T-helper 22 cell (primary cell): ENCODE data around the gene COL15A1.
"Not testable (repeated sequence)": the region's sequence is repeated elsewhere in the genome, so short reads cannot be mapped to it uniquely, and the experiment has no call there.

Source experiments
- DNase-seq: peaks from one replicate; pipeline ENCODE4 v3.0.0-alpha.2; 2020; ENCODE audit warnings: low read depth

The COL15A1 gene

GRCh38 chr9:99079542-99079941, 135.8 kb downstream of the COL15A1 start:
- no peak for DNase-seq

GRCh38 chr9:99083051-99083450, 139.3 kb downstream of the COL15A1 start:
- no peak for DNase-seq

- DNase-seq = no peak
Observed at GRCh38 chr9:99085949-99086948, 142.5 kb downstream of the COL15A1 start.

- DNase-seq = no peak
Observed at GRCh38 chr9:99087462-99087861, 143.8 kb downstream of the COL15A1 start.

GRCh38 chr9:99090336-99091130, 146.8 kb downstream of the COL15A1 start:
- DNase-seq = no peak

- no peak for DNase-seq
Observed at GRCh38 chr9:99092643-99093491, 149.2 kb downstream of the COL15A1 start.

- DNase-seq = no peak
Observed at GRCh38 chr9:99093492-99093791, 149.7 kb downstream of the COL15A1 start.

- no peak for DNase-seq
Observed at GRCh38 chr9:99095565-99095964, 151.9 kb downstream of the COL15A1 start.

GRCh38 chr9:99096409-99096808, 152.7 kb downstream of the COL15A1 start:
- no peak for DNase-seq

GRCh38 chr9:99099806-99100585, 156.3 kb downstream of the COL15A1 start:
- not testable (repeated sequence) for DNase-seq

GRCh38 chr9:99101271-99101670, 157.6 kb downstream of the COL15A1 start:
- DNase-seq = no peak

GRCh38 chr9:99101812-99102211, 158.1 kb downstream of the COL15A1 start:
- DNase-seq = no peak

GRCh38 chr9:99103054-99103895, 159.6 kb downstream of the COL15A1 start:
- no peak for DNase-seq

GRCh38 chr9:99103901-99104458, 160.3 kb downstream of the COL15A1 start:
- no peak for DNase-seq

GRCh38 chr9:99104459-99105151, 160.9 kb downstream of the COL15A1 start, which contains the start of gene TGFBR1:
TGFBR1 (plus strand) TSS chr9:99105113; CDS start chr9:99105206, 93 bp downstream.
- peak; percentile 88 for DNase-seq

- DNase-seq = peak; percentile 30
Observed at GRCh38 chr9:99105152-99106043, 161.7 kb downstream of the COL15A1 start.

GRCh38 chr9:99106044-99106375, 162.3 kb downstream of the COL15A1 start:
- no peak for DNase-seq

GRCh38 chr9:99107421-99107820, 163.7 kb downstream of the COL15A1 start:
- no peak for DNase-seq
